ENCODE measurements around the gene CNOT8. TPM values are rescaled to one million over a fixed set of nuclear protein-coding genes. Genes with fewer than 3 reads are reported as not detected.
A peak's percentile ranks its signal among the peaks of the same experiment; 100 is the strongest.
"Not testable (repeated sequence)": the region's sequence is repeated elsewhere in the genome, so short reads cannot be mapped to it uniquely, and the experiment has no call there.

CNOT8 gene
- total RNA-seq, 1 experiment from 2014 or later, result 33.3 TPM

DNA sequence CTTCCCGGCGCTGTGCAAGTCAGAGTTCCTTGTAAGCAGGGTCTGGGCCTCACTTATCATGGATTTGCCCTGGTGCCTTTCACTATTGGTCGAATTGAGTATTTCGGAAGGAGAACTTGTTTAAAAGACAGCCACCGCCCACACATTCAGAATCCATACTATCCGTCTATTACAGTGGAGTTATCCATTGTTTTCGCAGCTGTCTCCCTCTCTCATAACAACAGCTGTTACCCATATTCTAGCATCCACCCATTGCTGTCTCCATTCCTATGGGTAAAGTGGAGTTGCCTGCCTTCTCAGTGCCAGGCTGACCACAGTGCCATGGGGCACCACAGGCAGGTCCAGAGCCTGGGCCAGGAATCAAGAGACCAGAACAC, 28.2 kb upstream of the CNOT8 start:
- in situ Hi-C loops (cut with HindIII; ENCODE audit: low pct_unique_long_range_greater_than_20kb, low sequenced_read_pairs), result no loop called here
- no peak for DNase-seq (ENCODE audit: low read depth, low spot score)

DNA sequence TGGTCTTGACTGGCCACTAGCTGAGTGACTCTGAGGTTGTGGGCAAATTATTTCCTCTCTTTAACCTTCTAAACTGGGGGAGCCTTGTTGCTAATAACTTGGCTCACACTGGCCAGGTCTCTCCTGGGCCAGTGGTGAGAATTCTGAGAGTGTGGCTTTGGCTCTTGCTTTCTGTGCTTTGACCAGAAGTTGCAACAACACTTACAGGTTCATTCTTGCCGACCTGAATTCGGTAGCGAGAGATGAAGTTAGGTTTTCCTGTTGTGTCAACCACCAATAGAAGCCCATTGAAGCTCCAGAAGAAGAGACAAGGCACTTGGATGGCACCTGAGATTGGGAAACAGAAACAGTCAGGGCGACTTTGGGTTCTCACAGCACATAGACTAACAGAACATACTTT, 27.8 kb upstream of the CNOT8 start:
- in situ Hi-C loops (cut with HindIII; ENCODE audit: low pct_unique_long_range_greater_than_20kb, low sequenced_read_pairs), result no loop called here
- no peak for DNase-seq (ENCODE audit: low read depth, low spot score)

- DNase-seq (ENCODE audit: low read depth, low spot score), result no peak
- in situ Hi-C loops (cut with HindIII; ENCODE audit: low pct_unique_long_range_greater_than_20kb, low sequenced_read_pairs), result no loop called here
Observed at GRCh38 chr5:154831451-154831850, 27.0 kb upstream of the CNOT8 start.

DNA sequence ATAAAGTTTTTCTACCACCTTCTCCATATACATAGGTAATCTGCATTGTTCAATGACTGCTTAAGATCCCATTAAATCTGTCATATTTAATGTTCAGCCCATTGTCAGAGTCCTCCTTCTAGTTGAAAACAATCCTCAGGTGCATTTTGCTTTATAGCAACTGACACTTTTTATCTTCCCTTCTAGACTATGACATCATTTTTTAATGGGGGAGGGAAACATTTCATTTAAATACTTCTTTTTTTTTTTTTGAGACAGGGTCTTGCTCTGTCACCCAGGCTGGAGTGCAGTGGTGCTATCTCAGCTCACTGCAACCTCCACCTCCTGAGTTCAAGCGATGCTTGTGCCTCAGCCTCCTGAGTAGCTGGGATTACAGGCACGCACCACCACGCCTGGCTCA, 25.6 kb upstream of the CNOT8 start:
- DNase-seq (ENCODE audit: low read depth, low spot score); in situ Hi-C loops (cut with HindIII; ENCODE audit: low pct_unique_long_range_greater_than_20kb, low sequenced_read_pairs): not testable (repeated sequence)

DNA sequence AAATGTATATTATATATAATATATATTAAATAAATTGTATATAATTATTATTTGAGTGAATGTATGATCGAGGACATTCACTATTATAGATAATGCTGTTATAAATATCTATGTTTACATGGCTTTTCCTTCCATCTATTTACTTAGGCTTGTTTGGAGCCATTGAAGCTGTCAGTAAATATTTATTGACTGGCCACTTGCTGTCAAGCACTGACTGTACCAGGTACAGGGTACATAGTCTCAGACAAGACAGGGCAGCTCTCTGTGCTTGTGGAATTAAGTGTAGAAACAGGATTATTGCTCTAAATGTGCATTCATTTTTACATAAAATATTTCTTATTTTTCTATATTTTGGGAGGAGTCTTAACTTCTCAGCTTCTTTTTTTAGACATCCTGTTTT, 24.4 kb upstream of the CNOT8 start:
- in situ Hi-C loops (cut with HindIII; ENCODE audit: low pct_unique_long_range_greater_than_20kb, low sequenced_read_pairs), result no loop called here
- no peak for DNase-seq (ENCODE audit: low read depth, low spot score)

GRCh38 chr5:154835701-154836052, 22.8 kb upstream of the CNOT8 start:
- DNase-seq (ENCODE audit: low read depth, low spot score); in situ Hi-C loops (cut with HindIII; ENCODE audit: low pct_unique_long_range_greater_than_20kb, low sequenced_read_pairs): not testable (repeated sequence)

GRCh38 chr5:154836225-154836624, 22.2 kb upstream of the CNOT8 start:
- in situ Hi-C loops (cut with HindIII; ENCODE audit: low pct_unique_long_range_greater_than_20kb, low sequenced_read_pairs), result no loop called here
- no peak for DNase-seq (ENCODE audit: low read depth, low spot score)

GRCh38 chr5:154837009-154837901, 21.2 kb upstream of the CNOT8 start:
- no peak for DNase-seq (ENCODE audit: low read depth, low spot score)
- in situ Hi-C loops (cut with HindIII; ENCODE audit: low pct_unique_long_range_greater_than_20kb, low sequenced_read_pairs), result no loop called here

GRCh38 chr5:154840435-154841272, 17.8 kb upstream of the CNOT8 start:
- no peak for DNase-seq (ENCODE audit: low read depth, low spot score)
- in situ Hi-C loops (cut with HindIII; ENCODE audit: low pct_unique_long_range_greater_than_20kb, low sequenced_read_pairs), result no loop called here

- no peak for DNase-seq (ENCODE audit: low read depth, low spot score)
- in situ Hi-C loops (cut with HindIII; ENCODE audit: low pct_unique_long_range_greater_than_20kb, low sequenced_read_pairs), result no loop called here
Observed at GRCh38 chr5:154841273-154841661, 17.2 kb upstream of the CNOT8 start.

DNA sequence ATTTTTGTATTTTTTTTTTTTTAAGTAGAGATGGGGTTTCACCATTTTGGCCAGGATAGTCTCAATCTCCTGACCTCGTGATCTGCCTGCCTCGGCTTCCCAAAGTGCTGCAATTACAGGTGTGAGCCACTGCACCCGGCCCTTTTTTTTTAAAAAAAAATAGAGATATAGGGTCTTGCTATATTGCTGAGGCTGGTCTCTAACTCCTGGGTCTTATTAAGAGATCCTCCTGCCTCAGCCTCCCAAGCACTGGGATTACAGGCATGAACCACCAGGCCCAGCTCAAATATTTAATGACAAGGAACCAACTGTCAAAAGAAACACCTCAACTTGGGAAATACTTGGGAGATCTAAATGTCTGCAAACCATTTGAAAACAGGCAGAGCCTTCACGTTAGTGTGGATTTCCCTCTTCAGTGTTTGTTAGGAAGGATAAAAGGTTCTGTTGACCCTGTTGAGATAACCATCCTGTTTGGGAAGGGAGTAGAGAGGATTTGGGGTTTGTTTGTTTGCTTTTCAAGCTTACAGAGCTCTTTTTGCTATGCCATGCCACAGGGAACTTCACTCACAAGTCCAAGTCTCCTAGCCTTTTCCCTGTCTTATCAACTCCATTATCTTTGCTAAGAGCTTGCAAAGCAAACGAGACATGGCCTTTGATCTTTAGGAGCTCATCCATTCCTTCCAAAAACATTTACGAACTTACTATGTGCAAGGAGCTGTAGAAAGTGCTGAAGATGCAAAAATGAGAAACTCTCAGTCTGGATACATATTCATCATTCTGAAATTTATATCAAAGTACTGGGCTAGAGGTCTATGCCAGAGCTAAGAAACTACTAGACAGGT, 15.5 kb upstream of the CNOT8 start:
- in situ Hi-C loops (cut with HindIII; ENCODE audit: low pct_unique_long_range_greater_than_20kb, low sequenced_read_pairs), result no loop called here
- DNase-seq (ENCODE audit: low read depth, low spot score), result no peak

GRCh38 chr5:154844809-154845208, 13.6 kb upstream of the CNOT8 start:
- in situ Hi-C loops (cut with HindIII; ENCODE audit: low pct_unique_long_range_greater_than_20kb, low sequenced_read_pairs), result no loop called here
- DNase-seq (ENCODE audit: low read depth, low spot score), result no peak

DNA sequence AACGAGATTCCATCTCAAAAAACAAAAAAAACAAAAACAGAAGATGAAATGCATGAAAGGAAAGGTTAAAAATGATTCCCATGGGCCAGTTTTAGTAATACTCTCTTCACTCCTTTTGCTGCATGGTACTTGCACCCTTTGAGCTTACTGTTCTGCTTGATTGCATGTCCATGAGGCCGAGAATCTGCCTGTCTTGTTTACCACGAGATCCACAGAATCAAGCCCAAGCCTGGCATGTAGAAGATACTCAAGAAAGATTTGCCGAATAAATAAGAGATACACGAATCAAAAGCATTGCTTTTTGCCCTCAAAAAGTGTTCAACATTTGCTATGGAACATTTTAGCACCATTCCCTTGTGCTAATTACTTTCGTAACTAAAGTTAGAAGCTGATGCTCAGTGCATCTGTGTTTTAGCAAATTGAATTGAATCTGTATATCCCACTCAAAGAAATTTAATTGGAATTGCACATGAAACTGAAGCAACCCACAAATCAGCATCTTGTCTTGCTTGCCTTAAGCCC, 9.1 kb upstream of the CNOT8 start:
- in situ Hi-C loops (cut with HindIII; ENCODE audit: low pct_unique_long_range_greater_than_20kb, low sequenced_read_pairs), result no loop called here

GRCh38 chr5:154849791-154850201, 8.6 kb upstream of the CNOT8 start:
- DNase-seq (ENCODE audit: low read depth, low spot score), result peak; percentile 3
- in situ Hi-C loops (cut with HindIII; ENCODE audit: low pct_unique_long_range_greater_than_20kb, low sequenced_read_pairs), result no loop called here

More for the DNA sequence above, 9.1 kb upstream of the CNOT8 start:
- DNase-seq (ENCODE audit: low read depth, low spot score), result no peak

DNA sequence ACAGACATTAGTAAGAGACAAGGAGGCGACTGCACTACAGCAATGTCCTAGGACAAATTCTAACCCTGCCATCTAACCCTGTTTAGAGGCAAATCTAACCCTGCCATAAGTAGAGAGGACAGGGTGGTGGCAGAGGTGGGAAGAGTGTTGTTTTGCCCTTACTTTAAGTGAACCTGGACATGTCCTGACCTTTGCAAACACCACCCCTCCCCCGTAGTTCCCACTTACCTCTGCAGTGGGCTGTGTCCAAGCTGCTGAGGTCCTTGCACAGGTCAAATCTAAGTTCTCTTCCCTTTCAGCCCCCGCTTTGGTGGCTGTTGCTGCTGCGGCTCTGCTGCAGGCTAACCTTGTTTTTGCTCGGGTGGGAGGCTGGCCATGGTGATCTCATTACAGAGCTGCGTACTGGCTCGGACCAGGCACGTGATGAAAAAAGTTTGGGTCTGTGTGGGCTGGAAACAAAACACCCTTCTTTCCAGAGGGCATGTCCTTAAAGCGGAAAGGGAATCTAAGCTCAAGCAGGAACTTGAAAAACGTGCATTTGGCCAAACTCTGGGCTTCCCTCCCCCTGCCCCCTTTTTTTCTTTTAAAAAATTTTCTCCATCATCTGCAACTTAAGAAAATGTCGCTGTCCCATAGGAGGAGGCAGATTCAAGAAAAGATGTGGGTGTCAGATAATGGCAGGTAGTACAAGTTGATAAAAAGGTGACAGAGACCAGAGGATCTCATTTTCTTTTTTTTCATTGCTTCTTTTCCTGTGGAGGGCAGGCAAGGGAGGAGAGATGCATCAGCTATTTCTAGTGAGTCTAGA, 8.0 kb upstream of the CNOT8 start, which contains the start of gene FAXDC2:
FAXDC2 (minus strand) TSS at position 349 of the 808 bp plus-strand sequence. CDS start 12,425 bp downstream, outside the sequence.
- in situ Hi-C loops (cut with HindIII; ENCODE audit: low pct_unique_long_range_greater_than_20kb, low sequenced_read_pairs), result no loop called here
- peak; percentile 71 for DNase-seq (ENCODE audit: low read depth, low spot score)

GRCh38 chr5:154851351-154851750, 7.1 kb upstream of the CNOT8 start:
- DNase-seq (ENCODE audit: low read depth, low spot score), result no peak
- in situ Hi-C loops (cut with HindIII; ENCODE audit: low pct_unique_long_range_greater_than_20kb, low sequenced_read_pairs), result no loop called here

Measured in SK-MEL-5 (cell line).